ENCODE data around the gene CHCHD10. TPM values are rescaled to one million over a fixed set of nuclear protein-coding genes. Genes with fewer than 3 reads are reported as not detected.

Gene CHCHD10
- 61.2 TPM for polyA plus RNA-seq (2013, experiment 1 of 2; ENCODE audit: insufficient read length)
- polyA plus RNA-seq (2013, experiment 2 of 2; ENCODE audit: insufficient read length), result 65.7 TPM

DNA sequence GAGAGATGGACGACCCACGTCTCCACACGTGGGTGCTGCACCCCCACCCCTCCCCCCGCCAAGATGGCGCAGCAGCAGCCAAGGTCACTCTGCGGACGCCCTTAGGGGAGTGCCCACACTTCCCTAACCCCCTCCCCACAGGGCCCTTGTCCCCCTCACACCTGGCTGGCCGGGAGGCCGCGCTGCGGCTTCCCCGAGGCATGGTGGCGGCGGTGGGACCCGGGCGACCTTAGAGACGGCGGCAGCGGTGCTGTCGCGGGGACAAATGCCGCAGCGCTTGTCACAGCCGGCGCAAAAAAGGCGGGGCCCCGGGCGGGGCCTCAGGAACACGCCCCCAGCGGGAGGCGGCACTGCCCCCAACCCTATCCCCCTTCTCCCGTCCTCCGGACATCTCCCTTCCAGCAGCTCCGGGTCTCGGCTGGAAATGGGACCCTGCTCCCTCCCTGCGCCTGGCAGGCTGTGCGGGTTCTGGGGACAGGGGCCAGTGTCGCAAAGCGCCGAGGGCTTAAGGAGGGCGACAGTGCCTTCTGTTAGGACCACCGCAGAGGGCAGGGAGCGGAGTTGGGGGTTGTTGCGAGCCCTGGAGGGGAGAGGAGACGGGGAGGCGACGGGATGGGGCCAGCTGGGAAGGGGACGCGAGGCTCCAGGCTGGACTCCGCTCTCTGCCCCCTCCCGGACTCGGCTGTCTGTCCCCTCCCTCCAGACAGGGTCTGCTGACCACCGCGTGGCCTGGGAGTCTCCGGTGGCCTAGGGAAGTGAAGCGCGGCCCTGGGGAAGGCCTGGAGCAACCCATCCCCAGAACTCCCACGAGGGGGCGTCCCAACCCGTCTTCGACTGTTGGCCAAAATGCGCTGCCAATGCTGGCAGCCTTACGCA lies at the start of gene CHCHD10:
TSS of gene CHCHD10 (minus strand) at position 300 of the 876 bp plus-strand sequence. CDS start at position 202, 98 bp downstream.
- peak; percentile 75 for DNase-seq

DNA sequence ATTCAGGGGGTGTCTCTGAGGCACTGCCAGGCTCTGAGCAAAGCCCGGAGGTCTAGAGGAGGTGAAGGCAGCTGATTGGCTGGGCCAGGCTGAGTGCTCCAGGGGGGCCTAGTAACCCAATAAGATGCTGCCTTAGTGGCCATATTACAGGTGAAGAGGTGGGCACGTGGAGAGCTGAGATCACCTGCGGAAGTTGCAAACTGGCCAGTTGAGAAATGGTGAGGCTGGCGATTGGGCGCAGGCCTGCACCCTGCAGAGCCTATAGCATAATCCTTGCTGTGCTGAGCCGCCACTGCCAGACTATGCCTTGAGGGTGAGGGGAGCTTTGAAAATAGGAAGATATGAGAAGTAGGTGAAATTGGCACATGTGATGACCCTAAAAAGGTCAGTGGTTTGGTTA lies 49.4 kb upstream of the CHCHD10 start:
- DNase-seq, result no peak

DNA sequence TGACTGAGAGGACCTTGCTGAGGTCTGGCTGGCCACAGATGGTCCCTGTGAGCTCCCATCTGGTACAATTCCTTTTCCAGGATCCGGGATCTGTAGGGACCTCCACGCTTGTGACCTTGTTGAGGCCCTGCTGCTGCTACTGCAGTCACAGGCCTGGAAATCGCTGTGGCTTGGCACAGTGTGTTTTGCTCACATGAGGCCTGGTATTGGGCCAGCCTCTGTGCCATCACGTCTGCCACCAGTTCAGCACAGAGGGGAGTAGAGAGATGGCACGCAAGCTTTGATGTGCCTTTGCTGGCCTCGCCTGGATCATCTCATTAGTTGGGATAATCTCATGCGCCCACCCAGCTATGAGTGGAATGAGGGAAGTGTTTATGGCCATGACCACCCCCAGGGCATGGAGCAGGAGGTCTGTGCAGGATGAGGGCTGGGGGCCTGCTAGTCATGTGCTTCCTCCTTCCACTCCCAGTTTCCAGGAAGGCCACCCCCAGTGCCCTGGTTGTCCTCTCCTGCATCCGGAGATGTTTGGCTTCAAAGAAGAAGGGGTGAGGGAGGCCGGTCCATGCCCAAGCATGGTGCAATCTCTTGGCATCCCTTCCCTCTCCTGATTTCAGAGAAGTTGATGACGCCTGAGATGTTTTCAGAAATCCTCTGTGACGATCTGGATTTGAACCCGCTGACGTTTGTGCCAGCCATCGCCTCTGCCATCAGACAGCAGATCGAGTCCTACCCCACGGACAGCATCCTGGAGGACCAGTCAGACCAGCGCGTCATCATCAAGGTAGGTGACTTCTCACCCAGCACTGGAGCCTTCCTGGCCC lies 48.6 kb upstream of the CHCHD10 start:
- DNase-seq, result peak; percentile 28

- DNase-seq, result peak; percentile 66
These were observed 47.9 kb upstream of the CHCHD10 start for GRCh38 chr22:23815541-23816155.

GRCh38 chr22:23812378-23812777 lies 44.6 kb upstream of the CHCHD10 start:
- no peak for DNase-seq

DNA sequence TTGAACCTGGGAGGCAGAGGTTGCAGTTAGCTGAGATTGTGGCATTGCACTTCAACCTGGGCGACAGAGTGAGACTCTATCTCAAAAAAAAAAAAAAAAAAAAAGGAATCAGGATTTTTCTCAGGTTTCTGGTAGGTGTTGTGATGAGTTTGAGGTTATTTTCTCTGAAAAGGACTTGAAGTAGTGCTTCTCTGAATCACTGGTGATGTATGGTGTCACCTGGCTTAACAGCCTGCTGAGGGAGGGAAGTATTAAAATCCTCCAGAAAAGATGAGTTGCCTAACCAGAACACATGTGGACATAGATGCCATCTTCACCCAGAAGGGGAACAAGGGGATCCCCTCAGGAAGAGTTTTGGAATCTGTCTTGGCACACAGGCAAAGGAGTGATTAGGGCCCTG lies 39.1 kb upstream of the CHCHD10 start:
- DNase-seq, result no peak

GRCh38 chr22:23804781-23805291 lies 37.1 kb upstream of the CHCHD10 start:
- DNase-seq, result no peak

- no peak for DNase-seq
These were observed 35.4 kb upstream of the CHCHD10 start for GRCh38 chr22:23803001-23803819.

DNA sequence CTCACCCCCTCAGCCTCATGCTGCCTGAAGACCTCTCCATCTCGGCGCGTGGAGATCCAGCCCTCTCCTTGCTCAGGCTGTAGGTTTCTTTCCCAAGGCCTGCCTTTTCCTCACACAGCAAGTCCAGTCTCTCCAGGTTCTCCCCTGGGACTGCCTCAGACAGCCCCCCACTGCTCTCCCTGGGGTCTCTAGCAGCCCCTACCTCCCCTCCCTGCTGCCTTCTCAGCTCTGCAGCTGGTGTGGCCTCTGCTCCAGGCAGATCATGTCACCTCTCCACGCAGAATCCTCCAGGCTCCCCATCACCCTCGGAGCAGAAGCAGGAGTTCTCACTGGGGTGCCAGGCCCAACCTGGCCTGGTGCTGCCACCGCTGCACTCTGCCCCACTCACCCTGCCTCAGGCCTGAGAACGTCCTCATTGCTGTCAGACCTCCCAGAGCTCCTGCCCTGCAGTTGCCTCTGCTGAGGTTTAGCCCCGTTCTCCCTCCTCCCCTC lies 34.2 kb upstream of the CHCHD10 start:
- DNase-seq, result no peak

GRCh38 chr22:23801238-23801821 lies 33.6 kb upstream of the CHCHD10 start:
- DNase-seq, result no peak

DNA sequence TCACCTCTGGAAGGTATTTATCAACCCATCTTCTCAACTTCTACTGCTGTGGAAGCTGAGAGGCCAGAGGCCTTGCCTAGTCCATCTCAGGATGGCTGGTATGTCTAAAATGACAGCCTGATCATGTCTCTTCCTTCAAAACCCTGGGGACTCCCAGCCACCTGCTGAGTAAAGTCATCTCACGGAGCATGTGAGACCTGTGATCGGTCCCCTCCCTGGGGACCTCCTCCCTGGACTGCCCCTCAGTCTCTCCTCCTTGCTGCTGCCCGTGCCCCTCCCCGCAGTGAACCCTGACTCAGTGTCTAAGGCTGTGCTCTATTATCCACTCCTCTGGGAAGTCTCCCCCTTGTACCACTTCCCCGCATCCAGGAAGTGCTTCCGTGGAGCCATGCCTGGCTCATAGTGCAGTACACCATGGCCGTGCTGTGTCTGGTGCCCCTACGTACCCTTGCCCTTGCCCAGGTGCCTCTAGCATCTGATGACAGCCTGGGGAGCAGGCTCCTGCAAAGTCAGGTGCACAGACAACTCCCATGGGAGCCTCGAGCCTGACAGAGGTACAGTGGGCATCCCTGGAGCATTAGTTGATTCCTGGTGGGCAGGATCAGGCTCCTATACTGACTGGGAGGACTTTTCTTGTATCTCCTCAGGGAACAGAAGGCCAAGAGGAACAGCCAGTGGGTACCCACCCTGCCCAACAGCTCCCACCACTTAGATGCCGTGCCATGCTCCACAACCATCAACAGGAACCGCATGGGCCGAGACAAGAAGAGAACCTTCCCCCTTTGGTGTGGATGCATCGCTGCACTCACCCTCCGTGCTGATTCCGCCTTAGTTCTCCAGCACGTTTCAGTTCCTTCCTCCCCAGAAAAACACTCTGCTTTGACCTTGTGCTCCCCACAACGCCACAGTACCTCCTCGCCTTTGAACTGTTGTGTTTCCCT lies 32.8 kb upstream of the CHCHD10 start:
- no peak for DNase-seq

- peak; percentile 38 for DNase-seq
These were observed 28.7 kb upstream of the CHCHD10 start for GRCh38 chr22:23796461-23796860.

GRCh38 chr22:23793326-23793725 lies 25.6 kb upstream of the CHCHD10 start:
- no peak for DNase-seq

DNA sequence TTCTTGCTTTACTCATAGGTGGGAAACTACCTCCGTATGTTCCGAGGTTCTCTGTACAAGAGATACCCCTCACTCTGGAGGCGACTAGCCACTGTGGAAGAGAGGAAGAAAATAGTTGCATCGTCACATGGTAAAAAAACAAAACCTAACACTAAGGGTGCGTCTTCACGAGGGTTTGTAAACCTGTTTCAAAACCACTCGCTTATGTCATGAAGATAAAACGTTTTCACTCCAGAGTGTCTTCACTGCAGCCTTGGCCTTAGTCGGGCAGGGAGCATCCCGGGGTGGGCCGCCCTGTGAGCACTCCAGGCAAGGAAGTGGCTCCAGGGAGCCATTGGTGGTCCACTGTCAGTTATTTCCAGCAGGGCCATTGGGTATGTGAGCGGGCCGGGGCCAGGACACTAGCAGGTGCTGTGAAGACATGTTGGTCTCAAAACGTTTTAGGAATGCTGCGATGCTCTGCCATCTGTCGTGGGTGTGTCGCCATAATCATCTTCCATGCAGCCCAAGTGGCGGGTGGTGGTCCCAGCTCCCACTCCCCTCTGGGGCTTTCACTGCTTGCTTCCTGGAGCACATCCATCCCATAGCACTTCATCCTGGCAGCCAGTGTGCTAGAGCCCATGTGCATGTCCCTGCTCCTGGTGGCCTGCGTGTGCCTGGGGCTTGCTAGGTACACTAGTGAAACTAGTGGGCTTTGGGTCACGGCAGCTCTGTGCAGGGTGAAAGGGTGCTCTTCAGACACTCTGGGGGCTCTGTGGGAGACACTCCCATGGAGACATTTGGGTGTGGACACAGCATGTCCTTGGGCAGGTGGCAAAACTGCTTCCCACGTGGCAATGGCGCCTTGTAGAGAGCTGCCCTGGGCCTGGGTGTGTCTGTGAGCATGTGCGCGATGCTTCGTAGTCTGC lies 24.2 kb upstream of the CHCHD10 start:
- no peak for DNase-seq

- DNase-seq, result no peak
These were observed 23.3 kb upstream of the CHCHD10 start for GRCh38 chr22:23790819-23791737.

- no peak for DNase-seq
These were observed 21.9 kb upstream of the CHCHD10 start for GRCh38 chr22:23789638-23790037.

DNA sequence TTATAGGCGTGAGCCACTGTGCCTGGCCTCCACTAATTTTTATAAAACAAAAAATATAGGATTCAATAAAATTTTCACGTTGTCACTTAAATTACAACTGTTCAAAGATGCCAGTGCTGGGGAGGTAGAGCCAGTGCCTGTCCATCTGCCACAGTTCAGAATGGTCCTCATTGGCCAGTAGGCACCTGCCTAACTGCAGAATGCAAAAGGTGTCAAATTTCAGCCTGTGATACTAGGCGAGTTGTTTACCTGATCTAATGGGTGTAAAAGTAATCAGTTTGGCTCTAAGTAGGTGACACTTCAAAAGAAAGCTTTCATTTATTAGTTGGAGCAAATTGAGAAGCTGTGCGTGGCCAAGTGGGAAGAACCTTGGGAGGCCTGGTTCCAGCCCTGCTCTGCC lies 21.3 kb upstream of the CHCHD10 start:
- no peak for DNase-seq

GRCh38 chr22:23787910-23788309 lies 20.1 kb upstream of the CHCHD10 start:
- no peak for DNase-seq

Data from fibroblast of skin of back (primary cell).